Activated CD8-positive, alpha-beta memory T cell treated with anti-CD3 and anti-CD28 coated beads, Interleukin-2, amount 50 U/mL, for 24 hours (primary cell): ENCODE data around the gene SLC39A11.

Experiments
- DNase-seq: peaks from one replicate; pipeline ENCODE4 v3.0.0-alpha.2; 2020; ENCODE audit errors: extremely low read depth

Gene SLC39A11

DNA sequence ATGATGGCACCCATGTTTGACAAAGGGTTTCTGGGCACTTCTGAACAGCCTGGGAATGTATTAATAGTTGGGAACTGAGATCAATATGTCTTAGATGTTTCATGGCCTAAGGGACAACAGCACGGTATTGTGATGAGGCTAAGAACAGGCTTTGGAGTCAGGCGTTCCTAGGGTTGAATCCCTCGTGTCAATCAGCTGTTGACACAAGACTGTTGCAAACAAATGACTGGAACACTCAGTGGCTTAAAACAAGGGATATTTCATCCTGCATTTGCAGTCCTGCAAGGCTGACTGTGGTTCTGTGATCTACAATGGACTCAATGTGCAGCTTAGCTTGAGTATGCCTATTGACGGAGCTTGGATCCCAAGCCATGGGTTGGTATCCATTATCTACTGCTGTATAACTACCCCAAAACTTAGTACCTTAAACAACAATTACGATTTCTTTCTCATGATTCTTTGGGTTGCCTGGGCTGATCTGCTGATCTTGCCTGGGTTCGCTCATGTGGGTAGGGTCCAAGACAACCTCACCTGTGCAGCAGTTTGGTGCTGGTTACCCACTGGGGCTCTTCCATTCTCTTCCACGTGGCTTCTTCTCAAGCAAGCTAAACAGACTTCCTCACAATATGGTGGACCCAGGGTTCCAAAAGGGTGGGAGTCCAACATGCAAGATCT lies 472.4 kb downstream of the SLC39A11 start:
- DNase-seq: no peak

DNA sequence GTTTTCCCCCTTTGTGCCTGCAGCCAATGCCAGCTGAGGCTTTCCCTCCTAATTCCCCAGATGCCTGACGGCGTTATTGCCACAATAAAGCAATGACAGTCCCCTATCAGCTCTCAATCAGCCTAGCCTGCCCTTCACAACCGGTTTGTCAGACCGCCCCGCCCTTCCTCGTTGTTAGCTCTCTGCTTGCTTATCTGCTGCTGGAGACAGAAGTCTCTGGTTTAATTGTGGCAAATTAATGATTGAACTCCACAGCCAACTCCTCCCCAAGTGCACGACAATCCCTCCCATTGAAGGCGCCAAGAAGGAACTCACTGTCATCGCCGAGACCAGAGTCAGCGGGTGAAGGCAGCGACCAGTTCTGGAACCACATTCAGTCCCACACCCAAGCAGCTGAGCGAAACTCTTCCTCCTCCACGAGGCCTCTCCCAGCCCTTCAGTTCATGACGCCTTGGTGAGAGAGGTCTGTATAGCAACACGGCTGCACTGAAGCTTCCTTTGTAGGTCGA lies 474.4 kb downstream of the SLC39A11 start:
- DNase-seq: no peak

DNA sequence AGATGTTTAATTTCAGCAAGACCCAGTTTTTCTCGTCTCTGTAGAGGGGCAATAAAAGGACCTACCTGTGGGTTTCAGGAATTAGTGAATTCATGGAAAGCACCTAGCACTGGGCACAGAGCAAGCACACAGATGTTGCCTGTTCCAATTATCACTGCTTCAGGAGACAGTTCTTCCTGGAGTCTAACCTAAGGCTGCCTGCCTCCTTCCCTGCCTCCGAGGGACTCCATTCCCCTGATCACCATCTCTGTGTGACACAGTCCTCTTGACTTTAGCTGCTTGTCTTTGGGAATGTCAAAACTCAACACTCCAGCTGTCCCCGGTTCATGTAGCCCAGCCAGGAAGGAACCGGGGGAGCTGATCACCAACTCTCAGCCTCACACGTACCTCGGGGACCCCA lies 474.9 kb downstream of the SLC39A11 start:
- DNase-seq: no peak

DNA sequence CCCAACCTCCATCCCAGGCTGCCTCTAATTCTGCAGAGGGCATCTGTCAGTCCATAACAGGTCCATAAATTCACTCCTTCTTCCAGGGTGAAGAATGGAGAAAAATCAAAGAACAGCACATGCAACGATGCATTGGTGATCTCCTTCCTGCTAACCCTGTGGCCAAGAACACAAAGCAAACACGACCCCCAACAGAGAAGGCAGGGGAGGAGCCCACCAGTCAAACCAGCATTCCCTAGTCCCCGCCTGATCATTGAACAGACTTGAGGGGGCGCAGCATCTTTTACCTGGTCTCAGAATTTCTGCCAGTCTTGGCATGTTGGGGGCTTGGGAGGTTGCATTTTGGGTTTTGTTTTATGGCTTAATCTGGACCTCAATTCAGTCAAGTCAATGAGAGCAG lies 476.0 kb downstream of the SLC39A11 start:
- no peak for DNase-seq

DNA sequence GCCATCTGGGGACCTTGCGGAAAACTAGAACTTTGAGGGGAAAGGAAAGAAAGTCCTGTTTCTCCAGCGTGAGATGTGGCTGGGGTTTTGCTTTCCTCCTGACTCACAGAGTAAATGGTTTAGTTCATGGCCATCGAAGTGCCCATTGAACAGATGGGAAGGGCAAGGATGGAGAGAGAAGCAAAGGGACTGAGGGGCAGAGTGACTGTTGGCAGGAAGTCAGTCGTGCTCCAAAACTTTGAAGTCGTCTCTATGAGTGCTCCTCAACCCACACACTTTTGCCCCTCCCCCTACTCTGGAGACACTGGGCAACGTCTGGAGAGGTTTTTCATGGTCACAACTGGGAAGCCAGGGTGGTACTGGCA lies 476.9 kb downstream of the SLC39A11 start:
- no peak for DNase-seq

DNA sequence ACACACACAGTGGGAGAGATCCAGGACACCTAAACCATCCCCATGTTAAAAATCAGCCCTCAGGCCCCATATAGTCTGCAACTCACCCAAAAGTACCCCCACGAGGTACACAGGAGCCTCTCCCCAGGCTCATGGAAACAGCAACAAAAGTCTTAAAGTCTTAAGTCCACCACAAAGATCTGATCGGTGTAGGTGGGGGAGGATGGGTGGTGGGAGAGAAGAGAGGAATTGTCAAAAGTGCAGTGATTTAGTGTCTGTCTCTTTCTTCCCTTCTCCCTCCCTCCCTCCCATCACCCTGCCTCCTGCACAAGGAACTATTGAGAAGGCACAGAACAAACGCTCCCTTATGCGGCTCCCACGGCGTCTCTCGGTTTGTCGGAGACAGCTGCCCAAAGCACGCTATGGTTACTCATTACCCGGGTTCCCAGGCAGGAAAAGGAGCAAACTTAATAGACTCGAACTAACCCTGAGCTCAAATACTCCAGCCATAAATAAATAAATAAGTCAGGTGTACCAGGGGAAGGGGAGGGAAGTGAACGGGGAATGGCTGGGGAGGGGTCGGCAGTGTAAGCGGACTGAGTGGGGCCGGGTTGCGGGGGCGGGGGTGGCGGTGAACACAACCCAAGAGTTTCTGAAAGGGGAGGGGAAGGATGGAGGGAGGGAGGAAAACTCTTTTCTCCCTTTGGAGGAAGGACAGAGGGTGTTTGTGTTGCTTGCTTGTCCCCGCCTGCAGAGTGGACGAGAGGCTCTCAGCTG lies 477.4 kb downstream of the SLC39A11 start:
- DNase-seq: no peak

DNA sequence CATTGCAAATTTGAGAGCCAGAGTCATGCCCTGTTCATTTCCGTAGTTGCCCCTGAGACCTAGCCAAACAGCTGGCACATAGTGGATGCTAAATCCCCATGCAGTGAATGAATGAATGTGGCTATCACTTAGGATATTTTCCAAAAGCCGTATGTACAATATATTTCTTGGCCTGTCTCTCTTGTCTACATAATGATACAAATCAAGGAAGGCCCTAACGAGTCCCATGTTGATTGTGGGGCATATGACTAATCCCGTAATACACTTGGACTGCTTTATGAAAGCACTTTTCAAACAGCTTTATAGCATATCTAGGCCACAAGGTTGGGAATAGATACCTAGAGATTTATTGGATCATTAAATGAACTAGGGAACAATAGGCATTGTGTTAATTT lies 478.0 kb downstream of the SLC39A11 start:
- no peak for DNase-seq

DNA sequence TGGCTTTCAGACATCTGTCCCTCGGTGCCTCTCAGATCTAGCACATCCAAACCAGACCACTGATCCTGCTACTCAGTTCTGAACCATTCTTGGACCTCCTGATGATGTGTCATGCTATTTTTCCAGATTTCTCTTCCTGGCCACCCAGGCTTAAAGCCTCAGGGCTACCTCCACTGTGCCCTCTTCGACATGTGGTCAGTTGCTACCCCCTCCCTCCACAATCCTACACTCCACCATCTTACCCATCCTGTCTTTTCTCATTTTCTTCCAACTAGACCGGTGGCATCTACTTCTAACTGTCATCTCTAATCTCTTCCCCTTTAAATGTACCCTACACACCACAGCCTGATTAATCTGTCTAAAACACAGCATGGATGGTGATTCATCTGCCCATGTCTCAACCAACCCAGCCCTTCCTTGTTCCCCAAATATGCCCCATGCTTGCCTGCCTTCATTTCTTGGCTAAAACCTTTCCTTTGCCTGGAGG lies 478.6 kb downstream of the SLC39A11 start:
- DNase-seq: no peak

DNA sequence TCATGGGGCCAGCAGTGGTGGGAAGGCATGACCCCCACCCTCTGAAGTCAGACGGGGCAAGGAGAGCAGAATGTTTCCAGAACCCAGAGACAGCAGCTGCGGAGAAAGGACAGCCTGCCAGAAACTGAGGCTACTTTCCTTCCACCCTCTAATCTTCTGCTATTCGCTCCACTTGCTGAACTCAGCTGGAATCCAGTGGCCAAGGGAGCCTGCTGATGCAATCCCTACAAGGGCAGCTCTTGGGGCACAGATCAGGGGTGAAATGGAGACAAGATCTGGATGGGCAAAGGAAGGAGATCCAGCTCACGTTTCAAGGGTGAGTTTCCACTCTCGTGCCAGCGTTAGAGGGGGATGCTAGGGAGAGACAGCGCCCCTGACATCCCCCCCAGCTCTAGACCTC lies 479.1 kb downstream of the SLC39A11 start:
- DNase-seq: no peak

DNA sequence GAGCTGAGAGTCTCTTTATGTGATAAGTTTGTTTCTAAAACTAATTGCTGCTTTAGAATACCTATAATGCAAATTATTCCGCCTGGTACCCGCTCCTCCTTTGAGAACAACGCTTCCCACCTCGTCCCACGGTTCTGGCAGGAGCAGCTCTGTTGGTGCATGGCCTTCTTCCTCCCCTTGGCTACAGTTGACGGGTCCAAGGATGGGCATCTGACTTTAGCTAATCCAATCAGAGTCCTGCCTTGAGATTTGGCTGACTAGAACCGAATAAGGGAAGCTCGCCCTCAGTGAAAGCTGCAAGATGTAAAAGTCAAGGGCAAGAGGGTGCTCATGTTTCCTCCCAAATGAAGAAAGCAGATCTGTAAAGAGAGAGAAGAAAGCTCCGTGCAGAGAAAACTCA lies 481.3 kb downstream of the SLC39A11 start:
- no peak for DNase-seq

DNA sequence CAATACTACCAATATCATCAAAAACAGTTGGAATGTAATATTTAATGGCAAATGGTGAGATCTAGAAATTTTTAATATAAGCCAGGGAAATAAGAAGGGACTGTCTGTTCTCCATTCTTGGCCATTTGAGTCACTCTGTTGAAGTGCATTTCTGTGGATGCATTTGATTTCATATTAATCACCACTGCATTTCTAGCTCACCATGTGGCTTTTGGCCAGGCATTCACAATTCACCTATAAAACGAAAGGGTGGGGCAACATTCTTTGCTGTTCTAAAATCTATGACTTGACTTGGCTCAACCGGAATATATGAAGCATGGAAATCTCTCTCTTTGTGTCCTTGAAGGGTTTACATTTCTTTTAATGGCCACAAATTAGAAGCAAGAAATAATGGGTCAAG lies 483.0 kb downstream of the SLC39A11 start:
- no peak for DNase-seq

DNA sequence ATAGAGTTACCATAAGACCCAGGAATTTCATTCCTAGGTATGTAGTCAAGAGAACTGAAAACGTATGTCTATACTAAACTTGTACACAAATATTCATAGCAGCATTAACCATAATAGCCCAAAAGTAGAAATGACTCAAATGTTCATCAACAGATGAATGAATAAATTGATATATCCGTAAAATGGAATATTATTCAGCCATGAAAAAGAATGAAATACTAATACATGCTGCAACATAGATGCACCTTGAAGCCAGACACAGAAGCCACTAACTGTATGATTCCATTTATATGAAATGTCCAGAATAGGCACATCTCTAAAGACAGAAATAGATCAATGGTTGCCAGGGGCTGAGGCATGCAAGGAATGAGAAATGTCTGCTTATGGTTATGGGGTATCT lies 484.1 kb downstream of the SLC39A11 start:
- no peak for DNase-seq

DNA sequence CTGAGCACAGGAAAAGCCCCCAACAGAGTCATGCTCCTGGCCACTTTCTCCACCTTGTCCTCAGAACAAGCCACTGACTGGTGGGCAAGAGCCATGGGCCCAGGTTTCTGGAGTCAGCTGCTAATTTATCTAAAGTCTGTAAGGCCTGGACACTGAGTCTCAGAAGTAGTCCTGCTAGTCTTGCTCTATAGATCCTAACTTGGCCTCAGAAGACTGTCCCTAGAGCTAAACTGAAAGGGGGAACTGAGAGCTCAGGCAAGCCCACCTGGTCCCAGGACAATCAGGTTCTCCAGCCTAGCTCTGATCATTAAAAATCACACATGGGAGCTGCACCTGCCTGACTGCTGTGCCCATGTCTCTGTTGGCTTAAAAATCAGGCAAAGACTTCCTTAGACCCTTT lies 485.8 kb downstream of the SLC39A11 start:
- no peak for DNase-seq

DNA sequence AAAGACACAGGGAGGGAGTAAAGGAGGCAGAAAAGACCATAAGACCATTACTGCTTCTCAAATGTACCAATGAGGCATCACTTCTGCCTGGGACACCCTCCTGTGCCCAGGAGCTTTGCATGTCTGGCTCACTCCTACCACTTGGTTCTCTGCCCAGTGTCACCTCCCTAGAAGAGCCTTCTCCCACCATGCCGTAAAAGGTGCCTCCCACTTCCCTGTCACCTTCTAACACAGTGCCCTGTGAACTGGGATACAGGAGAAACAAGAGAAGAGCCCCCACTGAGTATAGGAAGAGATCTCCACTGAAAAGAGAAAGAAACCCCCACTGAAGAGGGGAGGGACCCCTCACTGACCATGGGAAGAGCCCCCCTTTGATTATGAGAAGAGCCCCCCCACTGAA lies 486.9 kb downstream of the SLC39A11 start:
- DNase-seq: no peak

DNA sequence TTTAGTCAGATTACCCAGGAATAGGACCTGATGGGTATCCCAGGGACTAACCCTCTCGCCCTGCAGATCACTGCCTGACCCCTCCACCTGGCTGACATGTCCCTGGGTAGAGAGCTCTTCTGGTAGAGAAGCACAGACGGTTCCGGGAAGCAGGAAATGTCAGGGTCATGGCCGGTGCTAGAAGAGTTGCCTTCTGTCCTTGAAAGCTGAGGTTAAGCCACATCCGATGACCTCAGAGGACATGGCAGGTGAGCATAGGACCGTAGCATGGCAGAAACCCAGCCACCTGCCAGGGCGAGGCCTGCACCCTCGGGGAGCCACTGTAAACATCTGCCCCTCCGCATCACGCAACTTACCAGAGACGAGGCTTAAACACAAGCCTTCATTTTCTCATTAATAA lies 488.0 kb downstream of the SLC39A11 start:
- DNase-seq: no peak

DNA sequence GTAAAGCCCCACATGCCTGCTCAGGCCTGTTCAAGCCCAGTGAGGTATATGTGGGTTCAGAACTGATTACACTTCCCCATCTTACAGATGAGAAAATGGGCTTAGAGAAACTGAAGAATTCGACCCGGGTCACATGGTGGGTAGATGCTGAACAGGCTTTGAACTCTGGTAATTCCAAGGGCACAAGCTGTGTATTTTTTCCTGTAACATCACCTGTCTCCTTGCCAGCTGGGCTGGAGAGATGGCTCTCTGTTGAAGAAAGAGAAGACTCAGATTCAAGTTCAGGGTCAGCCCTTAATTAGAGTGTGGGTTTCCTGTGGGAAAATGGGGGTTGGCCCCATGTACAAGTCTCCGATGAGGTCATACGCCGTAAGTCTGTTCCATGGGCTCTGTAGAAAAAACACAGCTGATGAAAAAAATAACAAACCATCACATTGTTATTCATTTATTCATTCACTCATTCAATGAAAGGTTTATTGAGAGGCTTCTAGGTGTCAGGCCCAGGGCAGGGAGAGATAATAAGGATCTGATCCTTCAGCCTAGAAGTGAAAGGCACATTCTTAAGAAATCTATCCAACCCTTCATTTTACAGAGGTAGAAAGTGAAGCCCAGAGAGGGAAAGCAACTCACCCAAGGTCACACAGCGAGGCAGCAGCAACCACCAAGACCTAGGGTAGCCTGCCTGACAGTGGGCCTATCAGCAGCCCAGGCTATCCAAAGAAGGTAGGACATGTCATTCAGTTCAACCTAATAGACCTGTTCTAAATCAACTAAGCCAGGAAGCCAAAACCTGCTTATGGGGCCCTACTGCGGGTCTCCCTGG lies 488.9 kb downstream of the SLC39A11 start:
- no peak for DNase-seq

DNA sequence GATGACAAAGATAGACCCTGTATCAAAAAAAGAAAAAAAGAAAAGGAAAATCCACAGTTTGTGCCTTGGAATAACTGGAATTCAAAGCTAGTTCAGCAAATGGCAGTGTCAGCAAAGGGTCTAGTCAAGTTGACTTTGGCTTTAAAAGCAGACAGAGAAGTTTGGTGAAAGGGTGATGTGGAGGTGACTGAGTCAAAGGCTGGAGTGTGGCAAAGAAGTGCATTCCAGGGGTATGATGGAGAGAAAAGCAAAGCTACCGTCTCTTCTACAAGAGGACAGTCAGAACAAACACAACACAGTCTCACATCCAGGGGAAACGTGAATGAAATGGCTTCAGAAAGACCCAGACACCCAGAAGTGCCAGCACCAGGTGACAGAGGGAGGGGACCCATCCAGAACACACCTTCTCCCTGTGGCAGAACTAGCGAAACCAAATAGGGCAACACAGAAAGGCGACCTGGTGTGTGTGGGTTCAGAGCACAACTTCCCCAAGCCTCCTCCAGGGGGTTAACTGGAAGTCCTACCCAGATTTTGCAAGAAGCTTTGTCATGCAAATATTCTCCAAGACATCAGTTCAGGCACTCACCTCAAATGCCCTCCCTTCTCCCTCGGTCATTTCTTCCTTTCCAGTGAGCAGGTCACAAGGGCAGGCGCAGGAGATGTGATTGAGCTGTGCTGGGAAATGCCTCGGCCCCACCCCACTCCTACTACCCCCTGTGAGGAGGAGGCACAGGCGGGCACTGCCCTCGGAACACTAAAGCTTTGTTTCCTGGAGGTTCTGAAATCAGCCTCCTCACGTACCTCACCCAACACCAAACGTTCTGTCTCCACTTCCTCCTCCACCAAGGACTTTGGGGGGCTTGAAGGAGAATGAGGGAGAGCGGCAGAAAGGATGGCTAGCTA lies 489.7 kb downstream of the SLC39A11 start:
- DNase-seq: no peak

DNA sequence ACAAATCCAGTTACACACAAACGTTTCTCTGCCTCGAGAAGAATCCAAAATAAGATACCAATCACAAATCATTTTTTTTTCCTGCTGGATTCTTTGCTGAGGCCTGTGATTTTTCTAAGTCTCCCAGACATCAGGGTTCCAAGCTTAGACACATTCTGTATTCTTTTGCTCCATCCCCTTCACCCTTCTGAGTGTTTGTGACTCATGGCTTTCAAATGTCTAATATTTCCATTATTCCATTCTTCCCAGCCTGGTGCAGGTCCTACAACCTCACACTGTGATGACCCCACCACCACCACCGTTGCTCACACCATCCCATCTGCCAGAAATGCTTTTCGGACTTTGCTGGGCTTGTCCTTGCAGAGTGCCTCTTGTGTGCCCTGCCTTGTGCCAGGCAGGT lies 491.6 kb downstream of the SLC39A11 start:
- DNase-seq: no peak

DNA sequence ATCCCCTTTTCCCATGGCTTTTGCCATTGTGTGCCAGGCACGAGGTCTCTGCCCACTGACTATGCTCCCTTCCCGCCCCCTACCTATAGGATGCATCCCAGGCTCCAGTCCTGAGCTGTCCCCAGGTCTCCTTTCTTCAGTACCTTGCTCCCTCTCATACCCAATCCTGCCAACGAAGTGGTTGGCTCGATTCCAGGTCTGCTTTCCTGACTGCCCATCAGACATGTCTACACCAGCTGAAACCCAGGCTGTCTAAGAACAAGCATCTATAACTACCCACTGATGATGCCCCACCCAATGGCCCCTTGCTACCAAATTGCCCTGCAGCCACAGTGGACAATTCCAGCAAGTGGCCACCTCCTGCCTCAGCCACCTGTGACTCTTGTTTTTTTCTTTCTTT lies 492.6 kb downstream of the SLC39A11 start:
- no peak for DNase-seq

DNA sequence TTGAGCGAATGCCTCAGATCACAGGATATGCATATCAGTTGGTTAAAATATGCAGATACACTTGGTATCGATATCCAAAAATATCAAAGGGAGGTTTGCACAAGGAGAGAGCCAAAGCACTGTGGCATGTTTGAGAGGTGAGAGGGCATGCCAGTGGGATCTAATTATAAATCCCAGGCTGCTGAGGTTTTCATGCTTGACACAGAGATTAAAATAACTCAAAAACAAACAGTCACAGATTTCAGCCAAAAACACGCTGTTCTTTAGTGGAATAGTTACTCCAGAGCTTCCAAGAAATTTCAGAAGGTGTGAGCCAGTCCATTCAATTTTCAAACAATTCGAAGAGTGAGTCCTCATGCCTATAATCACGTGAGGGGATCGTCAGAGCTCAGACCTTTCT lies 493.8 kb downstream of the SLC39A11 start:
- DNase-seq: no peak

DNA sequence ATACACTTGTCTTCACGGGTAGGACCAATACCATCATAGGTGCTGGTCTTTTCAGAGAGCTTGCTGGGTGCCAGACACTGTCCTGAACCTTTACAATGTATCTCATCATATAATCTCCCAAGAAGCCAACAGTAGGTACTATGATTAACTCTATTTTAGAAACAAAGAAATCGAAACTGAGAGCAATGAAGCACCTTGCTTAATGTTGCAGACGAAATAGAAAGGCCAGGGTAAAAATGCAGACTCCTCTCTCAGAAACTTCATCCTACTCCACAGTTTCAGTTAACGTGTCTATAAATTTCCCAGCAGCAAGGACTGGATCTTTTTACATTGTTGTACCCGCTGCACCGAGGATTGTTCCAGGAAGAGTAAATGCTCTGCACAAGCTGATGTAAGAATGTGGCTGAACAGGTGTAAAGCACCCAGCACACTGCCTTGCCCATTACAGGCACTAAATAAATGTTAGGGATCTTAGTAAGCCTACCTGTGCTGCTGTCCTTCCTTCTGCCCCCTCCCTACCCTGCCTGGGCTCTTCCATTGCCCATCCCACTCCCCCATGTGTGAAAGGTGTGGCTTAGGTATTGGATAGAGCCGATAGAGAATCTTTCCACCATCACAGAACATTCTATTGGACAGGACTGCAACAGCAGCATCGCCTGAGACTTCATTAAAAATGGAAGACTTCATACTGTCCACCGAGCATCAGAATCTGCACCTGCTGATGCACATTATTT lies 495.0 kb downstream of the SLC39A11 start:
- DNase-seq: no peak
